K562 (cell line): Measurements from ENCODE around the gene HPX. TPM values are rescaled to one million over a fixed set of nuclear protein-coding genes. Genes with fewer than 3 reads are reported as not detected.

ENCODE experiments used
- ESRRB ChIP-seq: fragments of 250-450 bp; sonication (Bioruptor Pico); IDR thresholded peaks from 2 replicates; pipeline ENCODE4 v1.5.0; 2020; ENCODE audit warnings: mild to moderate bottlenecking, moderate library complexity, borderline replicate concordance
- ETS2 ChIP-seq: IDR thresholded peaks from 2 replicates; pipeline ENCODE4 v1.6.1; 2016; ENCODE audit warnings: borderline replicate concordance, missing genetic modification characterization, mild to moderate bottlenecking, moderate library complexity, missing compliant biosample characterization; ENCODE audit not compliant: poor library complexity, severe bottlenecking
- MGA ChIP-seq: fragments of 450-650 bp; IDR thresholded peaks from 2 replicates; pipeline ENCODE4 v1.6.1; 2016; ENCODE audit warnings: mild to moderate bottlenecking, moderate library complexity
- RBFOX2 ChIP-seq: fragments of 200-400 bp; formaldehyde crosslinking; IDR thresholded peaks from 2 replicates; pipeline ENCODE4 v1.6.1; 2017; ENCODE audit warnings: low read depth, mild to moderate bottlenecking, low read length, moderate library complexity
- STAT5A ChIP-seq: IDR thresholded peaks from 2 replicates; pipeline ENCODE4 v1.6.1; 2012; ENCODE audit warnings: low read length, inconsistent platforms, borderline replicate concordance
- TFAP4 ChIP-seq: sonication (generic); formaldehyde crosslinking; IDR thresholded peaks from 2 replicates; pipeline ENCODE4 v1.8.0; 2022; ENCODE audit warnings: missing genetic modification reagents, mild to moderate bottlenecking, moderate library complexity, borderline replicate concordance
- THRA ChIP-seq: fragments of 450-650 bp; IDR thresholded peaks from 2 replicates; pipeline ENCODE4 v1.6.1; 2017; ENCODE audit warnings: mild to moderate bottlenecking, moderate library complexity
- UBTF ChIP-seq, 2 experiments: IDR thresholded peaks; 2 replicates each; pipeline ENCODE4 v1.6.1; 2012; ENCODE audit warnings: improper control_type of control experiment in 2 of 2, low read depth in 2 of 2, low read length in 2 of 2, borderline replicate concordance in 1 of 2
- ZNF41 ChIP-seq: fragments of 250-450 bp; sonication (Bioruptor Pico); conservative IDR thresholded peaks from 2 replicates; pipeline ENCODE4 v1.4.0; 2020; ENCODE audit warnings: mild to moderate bottlenecking
- polyA plus RNA-seq, 8 experiments: library from polyadenylated mRNA; depleted of rRNA in 4 of 8; stranded (reverse) in 5 of 8; unstranded in 3 of 8; fragments of >200 nt; fragmentation: Nextera tagmentation in 2 of 8; fragmentation: Illumina TruSeq in 1 of 8; extraction: Ambion mirVana in 2 of 8; extraction: Trizol in 1 of 8; gene quantifications; 2 replicates each; pipeline versions ENCODE4 v1.2.1 to v1.2.3, GENCODE V29; 2011 to 2014; ENCODE audit warnings: inconsistent platforms in 1 of 8, missing spikeins in 1 of 8
- total RNA-seq, 7 experiments: library from RNA; depleted of rRNA in 6 of 7; stranded (reverse); fragments of >200 nt in 6 of 7; fragmentation: Illumina TruSeq in 2 of 7; extraction: Trizol in 2 of 7; gene quantifications; 2 replicates each; pipeline versions ENCODE4 v1.2.1 to v1.2.3, GENCODE V29; 2011 to 2021; ENCODE audit warnings: low replicate concordance in 1 of 7

The HPX gene
- total and polyA plus RNA-seq, 9 of the 15 experiments (the other 6 are each of a cell fraction or from before 2014, with no cell fraction given), result 0.12 to 1.2 (median 0.49) TPM; not detected in 1

- TF ChIP-seq TFAP4, result peak; percentile 99
- peak in 1 of 2 experiments; percentile 86; a peak in 2 of 4 replicates for TF ChIP-seq UBTF (IDR thresholded peaks at IDR 0.05; ENCODE audit: borderline replicate concordance in 1 of 2, low read depth in 2 of 2, low read length in 2 of 2)
- no peak for TF ChIP-seq ETS2
- no peak for TF ChIP-seq ZNF41 (CRISPR knock-in tag)
- TF ChIP-seq MGA, result peak; percentile 95
- TF ChIP-seq STAT5A, result no peak
- TF ChIP-seq THRA, result no peak
- peak; percentile 79 for TF ChIP-seq RBFOX2
- no peak for TF ChIP-seq ESRRB (CRISPR knock-in tag)
Measured at GRCh38 chr11:6389905-6390717, 50.7 kb downstream of the HPX start, which contains the start of gene SMPD1 (continued).
